ENCODE data around the gene C1orf210.

Gene C1orf210

DNA sequence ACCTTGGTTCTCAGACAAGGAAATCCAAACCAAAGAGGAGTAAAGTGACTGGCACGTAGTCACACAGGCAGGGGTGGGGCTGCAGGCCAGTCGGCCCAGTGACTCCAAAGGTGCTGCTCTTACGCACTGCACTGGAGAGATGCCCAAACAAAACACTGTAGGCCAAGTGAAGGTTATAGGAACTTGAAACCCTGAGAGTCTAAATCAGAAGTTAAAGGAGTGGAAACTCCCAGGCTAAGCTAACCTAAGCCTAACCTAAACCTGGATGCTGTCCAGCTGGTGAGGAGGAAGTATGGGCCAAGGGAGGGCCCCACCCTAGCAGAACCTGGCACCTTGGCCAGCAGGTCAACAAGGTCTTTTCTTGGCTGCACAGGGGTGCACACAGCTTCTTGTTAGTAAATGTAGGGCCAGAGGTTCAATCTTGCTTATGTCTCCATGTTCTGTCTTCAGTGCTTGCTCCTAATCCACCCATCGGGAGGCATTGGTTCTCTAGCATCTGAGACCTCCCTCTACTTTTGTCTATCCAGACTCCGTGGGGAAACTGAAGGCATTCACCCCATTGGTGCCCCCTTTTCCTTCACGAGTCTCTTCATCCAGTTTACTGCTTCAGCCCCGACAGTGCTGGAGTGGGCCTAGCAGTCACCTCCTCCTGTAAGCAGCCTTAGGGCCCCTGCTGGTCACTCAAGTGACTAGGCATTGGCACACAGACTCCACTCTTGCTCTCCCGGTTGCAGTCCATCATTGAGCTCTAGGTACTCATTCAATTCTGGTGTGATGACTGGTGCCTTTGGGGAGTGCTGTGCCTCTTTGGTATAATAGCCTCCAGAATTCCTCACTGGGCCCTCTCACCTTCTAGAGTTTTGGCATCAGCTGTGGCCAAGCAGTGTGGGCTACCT, 28.5 kb downstream of the C1orf210 start:
- DNase-seq (ENCODE audit: low read depth, low spot score) = no peak
- H3K27ac ChIP-seq = no peak overlapping the region
- H3K36me3 ChIP-seq (ENCODE audit: insufficient read depth, low read length) = no peaks in the 10 kb centered on the region
- no peak for TF ChIP-seq FOXP2 (optimal IDR thresholded peaks at IDR 0.05; ENCODE audit: control extremely low read depth, extremely low read length, insufficient read depth)
- TF ChIP-seq EZH2 (IDR thresholded peaks at IDR 0.05) = no peak
- no peak for TF ChIP-seq POLR2AphosphoS5 (IDR thresholded peaks at IDR 0.05; ENCODE audit: borderline replicate concordance, low read depth, low read length)
- H3K4me3 ChIP-seq = no peak overlapping the region
- H3K9me3 ChIP-seq (ENCODE audit: low read depth, low read length) = no peaks in the 10 kb centered on the region
- H3K9ac ChIP-seq (ENCODE audit: insufficient read length) = no peak overlapping the region

- no peak for TF ChIP-seq EZH2 (IDR thresholded peaks at IDR 0.05)
- TF ChIP-seq FOXP2 (optimal IDR thresholded peaks at IDR 0.05; ENCODE audit: control extremely low read depth, extremely low read length, insufficient read depth) = no peak
- TF ChIP-seq POLR2AphosphoS5 (IDR thresholded peaks at IDR 0.05; ENCODE audit: borderline replicate concordance, low read depth, low read length) = no peak
- H3K4me3 ChIP-seq = no peak overlapping the region
- H3K9me3 ChIP-seq (ENCODE audit: low read depth, low read length) = no peaks in the 10 kb centered on the region
- H3K36me3 ChIP-seq (ENCODE audit: insufficient read depth, low read length) = no peaks in the 10 kb centered on the region
- H3K9ac ChIP-seq (ENCODE audit: insufficient read length) = no peak overlapping the region
- no peak for DNase-seq (ENCODE audit: low read depth, low spot score)
- H3K27ac ChIP-seq = no peak overlapping the region
These were observed 29.8 kb downstream of the C1orf210 start for GRCh38 chr1:43255438-43256210.

- H3K9me3 ChIP-seq (ENCODE audit: low read depth, low read length) = no peaks in the 10 kb centered on the region
- TF ChIP-seq POLR2AphosphoS5 (IDR thresholded peaks at IDR 0.05; ENCODE audit: borderline replicate concordance, low read depth, low read length) = no peak
- no peak for TF ChIP-seq FOXP2 (optimal IDR thresholded peaks at IDR 0.05; ENCODE audit: control extremely low read depth, extremely low read length, insufficient read depth)
These were observed 31.5 kb downstream of the C1orf210 start for GRCh38 chr1:43253876-43254275.

GRCh38 chr1:43253173-43253572, 32.2 kb downstream of the C1orf210 start:
- TF ChIP-seq FOXP2 (optimal IDR thresholded peaks at IDR 0.05; ENCODE audit: control extremely low read depth, extremely low read length, insufficient read depth) = no peak
- no peak for TF ChIP-seq EZH2 (IDR thresholded peaks at IDR 0.05)
- no peak for TF ChIP-seq POLR2AphosphoS5 (IDR thresholded peaks at IDR 0.05; ENCODE audit: borderline replicate concordance, low read depth, low read length)
- Histone ChIP-seq H3K4me3 (no peak overlapping the region), H3K27ac (no peak overlapping the region), H3K9me3 (ENCODE audit: low read depth, low read length) (no peaks in the 10 kb centered on the region), H3K9ac (ENCODE audit: insufficient read length) (no peak overlapping the region), H3K36me3 (ENCODE audit: insufficient read depth, low read length) (no peaks in the 10 kb centered on the region)
- no peak for DNase-seq (ENCODE audit: low read depth, low spot score)

More at GRCh38 chr1:43253876-43254275, 31.5 kb downstream of the C1orf210 start:
- no peak for DNase-seq (ENCODE audit: low read depth, low spot score)
- Histone ChIP-seq H3K4me3 (no peak overlapping the region), H3K9ac (ENCODE audit: insufficient read length) (no peak overlapping the region), H3K27ac (no peak overlapping the region), H3K36me3 (ENCODE audit: insufficient read depth, low read length) (no peaks in the 10 kb centered on the region)

GRCh38 chr1:43252225-43252624, 33.2 kb downstream of the C1orf210 start:
- no peak for DNase-seq (ENCODE audit: low read depth, low spot score)
- no peaks in the 10 kb centered on the region for H3K36me3 ChIP-seq (ENCODE audit: insufficient read depth, low read length)
- no peak overlapping the region for H3K4me3 ChIP-seq
- no peak overlapping the region for H3K9ac ChIP-seq (ENCODE audit: insufficient read length)
- no peaks in the 10 kb centered on the region; the same call in 1 of the 2 replicates for H3K9me3 ChIP-seq (ENCODE audit: low read depth, low read length)
- H3K27ac ChIP-seq = no peak overlapping the region
- no peak for TF ChIP-seq POLR2AphosphoS5 (IDR thresholded peaks at IDR 0.05; ENCODE audit: borderline replicate concordance, low read depth, low read length)
- no peak for TF ChIP-seq EZH2 (IDR thresholded peaks at IDR 0.05)
- no peak for TF ChIP-seq FOXP2 (optimal IDR thresholded peaks at IDR 0.05; ENCODE audit: control extremely low read depth, extremely low read length, insufficient read depth)

- no peak for DNase-seq (ENCODE audit: low read depth, low spot score)
- TF ChIP-seq POLR2AphosphoS5 (IDR thresholded peaks at IDR 0.05; ENCODE audit: borderline replicate concordance, low read depth, low read length) (no peak), EZH2 (IDR thresholded peaks at IDR 0.05) (no peak), FOXP2 (optimal IDR thresholded peaks at IDR 0.05; ENCODE audit: control extremely low read depth, extremely low read length, insufficient read depth) (no peak)
These were observed 34.4 kb downstream of the C1orf210 start for GRCh38 chr1:43251024-43251423.

DNA sequence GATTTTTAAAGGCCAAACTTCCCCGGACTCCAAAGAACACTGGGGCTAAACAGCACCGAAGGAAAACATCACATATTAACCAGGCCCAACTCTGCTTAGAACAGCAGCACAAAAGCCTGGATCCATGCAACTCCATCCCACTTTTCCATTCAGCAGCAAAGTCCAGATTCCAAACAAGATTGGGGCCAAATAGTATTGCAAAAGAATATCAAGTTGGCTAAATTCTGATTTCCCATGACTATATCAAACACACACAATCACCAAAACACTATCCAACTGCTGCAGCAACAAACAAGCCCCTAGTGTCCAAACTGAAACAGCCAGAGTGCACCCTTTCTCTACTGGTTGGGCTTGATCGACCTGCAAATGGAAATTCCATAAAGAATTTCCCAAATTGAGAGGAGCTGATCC, 35.0 kb downstream of the C1orf210 start:
- TF ChIP-seq EZH2 (IDR thresholded peaks at IDR 0.05) = no peak
- TF ChIP-seq FOXP2 (optimal IDR thresholded peaks at IDR 0.05; ENCODE audit: control extremely low read depth, extremely low read length, insufficient read depth) = no peak
- no peak for TF ChIP-seq POLR2AphosphoS5 (IDR thresholded peaks at IDR 0.05; ENCODE audit: borderline replicate concordance, low read depth, low read length)
- no peaks in the 10 kb centered on the region for H3K36me3 ChIP-seq (ENCODE audit: insufficient read depth, low read length)
- no peak overlapping the region for H3K9ac ChIP-seq (ENCODE audit: insufficient read length)
- no peak overlapping the region for H3K27ac ChIP-seq
- DNase-seq (ENCODE audit: low read depth, low spot score) = no peak
- no peak overlapping the region for H3K4me3 ChIP-seq
- H3K9me3 ChIP-seq (ENCODE audit: low read depth, low read length) = no peaks in the 10 kb centered on the region; the same call in 1 of the 2 replicates

More at GRCh38 chr1:43251024-43251423, 34.4 kb downstream of the C1orf210 start:
- no peaks in the 10 kb centered on the region; the same call in 1 of the 2 replicates for H3K9me3 ChIP-seq (ENCODE audit: low read depth, low read length)
- no peak overlapping the region for H3K27ac ChIP-seq
- H3K9ac ChIP-seq (ENCODE audit: insufficient read length) = no peak overlapping the region
- H3K4me3 ChIP-seq = no peak overlapping the region
- no peaks in the 10 kb centered on the region for H3K36me3 ChIP-seq (ENCODE audit: insufficient read depth, low read length)

- Histone ChIP-seq H3K4me3 (no peak overlapping the region), H3K36me3 (ENCODE audit: insufficient read depth, low read length) (no peaks in the 10 kb centered on the region), H3K9me3 (ENCODE audit: low read depth, low read length) (no peaks in the 10 kb centered on the region; the same call in 1 of the 2 replicates), H3K9ac (ENCODE audit: insufficient read length) (no peak overlapping the region), H3K27ac (no peak overlapping the region)
- DNase-seq (ENCODE audit: low read depth, low spot score) = no peak
- no peak for TF ChIP-seq FOXP2 (optimal IDR thresholded peaks at IDR 0.05; ENCODE audit: control extremely low read depth, extremely low read length, insufficient read depth)
- TF ChIP-seq EZH2 (IDR thresholded peaks at IDR 0.05) = no peak
- TF ChIP-seq POLR2AphosphoS5 (IDR thresholded peaks at IDR 0.05; ENCODE audit: borderline replicate concordance, low read depth, low read length) = no peak
These were observed 38.0 kb downstream of the C1orf210 start for GRCh38 chr1:43247256-43247921.

All from SK-N-MC (cell line).